Gastroesophageal sphincter (tissue), 3 donors: ENCODE results near the gene AMH.
A peak's percentile ranks its signal among the peaks of the same experiment; 100 is the strongest.

Experiments used
- CTCF ChIP-seq, 4 experiments: fragments of 200-600 bp in 2 of 4; fragments of 450-650 bp in 2 of 4; sonication (generic) in 1 of 4; IDR thresholded peaks; one replicate each; pipeline ENCODE4 v1.5.1; 2017 to 2019; ENCODE audit warnings: antibody characterized with exemption in 4 of 4, mild to moderate bottlenecking in 2 of 4, moderate library complexity in 2 of 4
- EP300 ChIP-seq: sonication (generic); formaldehyde crosslinking; IDR thresholded peaks from one replicate; pipeline ENCODE4 v1.6.1; 2017; ENCODE audit warnings: antibody characterized with exemption, mild to moderate bottlenecking
- POLR2A ChIP-seq, 2 donors: fragments of 450-650 bp; IDR thresholded peaks; one replicate each; pipeline ENCODE4 v1.6.1; 2017; ENCODE audit warnings: antibody characterized with exemption in 2 of 2, mild to moderate bottlenecking in 2 of 2, moderate library complexity in 1 of 2
- POLR2AphosphoS5 ChIP-seq: sonication (generic); formaldehyde crosslinking; IDR thresholded peaks from one replicate; pipeline ENCODE4 v1.6.1; 2017; ENCODE audit warnings: antibody characterized with exemption

DNA sequence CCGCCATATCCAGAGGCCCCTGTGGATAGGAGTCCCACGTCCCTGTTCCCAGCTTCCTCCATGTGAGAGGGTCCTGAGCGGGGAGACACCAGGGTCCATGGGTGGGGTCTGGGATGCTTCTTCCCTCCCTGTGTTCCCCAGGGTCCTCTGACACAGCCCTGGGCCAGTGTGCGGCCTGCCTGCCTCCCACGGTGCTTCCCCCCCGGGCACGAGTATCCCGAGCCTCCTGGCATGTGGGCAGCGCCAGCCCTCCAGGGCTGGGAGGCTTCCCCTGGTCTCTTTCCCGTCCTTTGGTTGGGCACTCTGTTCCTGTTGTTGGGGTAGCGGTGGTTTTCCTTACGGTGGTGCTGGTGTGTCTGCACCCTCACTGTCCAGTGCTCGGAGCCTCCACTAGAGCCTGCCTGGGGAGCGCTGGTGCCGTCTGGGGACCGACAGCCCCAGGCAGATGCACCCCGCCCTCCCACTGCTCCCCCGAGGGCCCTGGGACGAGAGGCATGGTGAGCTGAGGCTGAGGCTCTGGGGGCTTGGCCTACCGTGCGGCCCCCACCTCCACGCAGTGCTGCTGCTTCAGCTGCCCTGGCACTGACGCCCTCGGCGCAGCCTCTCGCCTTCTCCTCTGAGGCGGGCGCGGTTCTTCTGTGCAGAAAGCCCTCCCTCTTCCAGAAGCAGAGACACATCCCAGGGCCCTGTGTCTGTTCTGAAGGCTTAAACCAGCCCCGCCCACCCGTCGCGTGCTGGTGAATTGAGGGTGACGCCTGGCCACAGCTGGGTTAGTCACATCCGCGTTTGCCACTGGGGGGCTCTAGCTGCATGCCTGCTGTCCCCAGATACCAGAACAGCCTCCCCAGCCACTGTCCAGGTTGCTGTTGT is 40.9 kb upstream of the AMH start:
- TF ChIP-seq CTCF (IDR thresholded peaks at IDR 0.05), result peak in 1 of 4 experiments; percentile 20
- no peak for TF ChIP-seq POLR2AphosphoS5
- no peak for TF ChIP-seq POLR2A (IDR thresholded peaks at IDR 0.05)
- TF ChIP-seq EP300, result no peak
